Measurements from ENCODE around the gene NAT8L. TPM values are rescaled to one million over a fixed set of nuclear protein-coding genes. Genes with fewer than 3 reads are reported as not detected.
"Not testable (repeated sequence)": the region's sequence is repeated elsewhere in the genome, so short reads cannot be mapped to it uniquely, and the experiment has no call there.

The NAT8L gene
- polyA plus RNA-seq, 3 donors: 0.01 TPM; not detected in 2

GRCh38 chr4:2024683-2025082 is 34.4 kb upstream of the NAT8L start:
- H3K27me3 Mint-ChIP-seq (ENCODE audit: low read depth in 3 of 3): peaks cover 50 to 72% (median 64%) of the 10 kb centered on the region in 3 donors

GRCh38 chr4:2025817-2026216 is 33.3 kb upstream of the NAT8L start:
- H3K9me3 ChIP-seq (replicated peaks in 1 of 2; ENCODE audit: control insufficient read depth in 1 of 2, insufficient read depth in 1 of 2, low read length in 2 of 2): peaks cover 0 to 7% of the 10 kb centered on the region in 2 donors
- no peak overlapping the region for H3K4me3 ChIP-seq (replicated peaks in 1 of 3; ENCODE audit: low read depth in 2 of 3, low read length in 3 of 3)
- H3K27ac ChIP-seq (ENCODE audit: low read depth in 1 of 2, low read length in 2 of 2): no peak overlapping the region
- H3K27ac Mint-ChIP-seq: no peak overlapping the region
- peaks cover 7 to 26% (median 16%) of the 10 kb centered on the region in 7 donors for H3K9me3 Mint-ChIP-seq
- H3K4me2 ChIP-seq (replicated peaks; ENCODE audit: extremely low read depth, low read length, poor library complexity, severe bottlenecking): no peak overlapping the region
- no peaks in the 10 kb centered on the region for H3K36me3 Mint-ChIP-seq
- H3K79me2 ChIP-seq (ENCODE audit: insufficient read depth, low read length): no peaks in the 10 kb centered on the region
- intact Hi-C loops (cut with micrococcal nuclease): no loop called here
- no peaks in the 10 kb centered on the region for H3K36me3 ChIP-seq (replicated peaks in 1 of 2; ENCODE audit: control insufficient read depth in 1 of 2, insufficient read depth in 2 of 2, low read length in 2 of 2)
- no peak overlapping the region for H3K4me3 Mint-ChIP-seq
- TF ChIP-seq CTCF (IDR thresholded peaks at IDR 0.05): no peak
- H3K27me3 Mint-ChIP-seq (ENCODE audit: low read depth in 3 of 3): peaks cover 52 to 71% (median 60%) of the 10 kb centered on the region in 3 donors
- H3K4me1 ChIP-seq (ENCODE audit: control insufficient read depth in 1 of 2, insufficient read depth in 2 of 2, low read length in 2 of 2): no peaks in the 10 kb centered on the region
- no peak overlapping the region for H2AFZ ChIP-seq (ENCODE audit: insufficient read depth, low read depth, low read length, poor library complexity, severe bottlenecking)
- no peaks in the 10 kb centered on the region for H4K20me1 ChIP-seq (ENCODE audit: insufficient read depth, low read length)
- peaks cover 23 to 40% of the 10 kb centered on the region in 2 donors for H3K27me3 ChIP-seq (ENCODE audit: control insufficient read depth in 2 of 2, insufficient read depth in 2 of 2, low read length in 2 of 2)
- no peak for DNase-seq
- no peak overlapping the region for H3K9ac ChIP-seq (ENCODE audit: insufficient read depth, low read length, poor library complexity, severe bottlenecking)
- H3K4me1 Mint-ChIP-seq: no peaks in the 10 kb centered on the region

More at GRCh38 chr4:2024683-2025082, 34.4 kb upstream of the NAT8L start:
- DNase-seq: no peak
- no peaks in the 10 kb centered on the region for H3K4me1 ChIP-seq (ENCODE audit: control insufficient read depth in 1 of 2, insufficient read depth in 2 of 2, low read length in 2 of 2)
- TF ChIP-seq CTCF (IDR thresholded peaks at IDR 0.05): no peak
- no peaks in the 10 kb centered on the region for H3K36me3 ChIP-seq (replicated peaks in 1 of 2; ENCODE audit: control insufficient read depth in 1 of 2, insufficient read depth in 2 of 2, low read length in 2 of 2)
- no peak overlapping the region for H3K4me3 Mint-ChIP-seq
- no peak overlapping the region for H3K9ac ChIP-seq (ENCODE audit: insufficient read depth, low read length, poor library complexity, severe bottlenecking)
- no peak overlapping the region for H3K27ac ChIP-seq (ENCODE audit: low read depth in 1 of 2, low read length in 2 of 2)
- no peak overlapping the region for H3K4me3 ChIP-seq (replicated peaks in 1 of 3; ENCODE audit: low read depth in 2 of 3, low read length in 3 of 3)
- H3K4me2 ChIP-seq (replicated peaks; ENCODE audit: extremely low read depth, low read length, poor library complexity, severe bottlenecking): no peak overlapping the region
- H3K9me3 Mint-ChIP-seq: peaks cover 7 to 26% (median 16%) of the 10 kb centered on the region in 7 donors
- H3K9me3 ChIP-seq (replicated peaks in 1 of 2; ENCODE audit: control insufficient read depth in 1 of 2, insufficient read depth in 1 of 2, low read length in 2 of 2): peaks cover 0 to 7% of the 10 kb centered on the region in 2 donors
- H3K27ac Mint-ChIP-seq: no peak overlapping the region
- H2AFZ ChIP-seq (ENCODE audit: insufficient read depth, low read depth, low read length, poor library complexity, severe bottlenecking): no peak overlapping the region
- H3K79me2 ChIP-seq (ENCODE audit: insufficient read depth, low read length): no peaks in the 10 kb centered on the region
- H3K27me3 ChIP-seq (ENCODE audit: control insufficient read depth in 2 of 2, insufficient read depth in 2 of 2, low read length in 2 of 2): peaks cover 20 to 37% of the 10 kb centered on the region in 2 donors
- H4K20me1 ChIP-seq (ENCODE audit: insufficient read depth, low read length): no peaks in the 10 kb centered on the region
- no peaks in the 10 kb centered on the region for H3K36me3 Mint-ChIP-seq
- intact Hi-C loops (cut with micrococcal nuclease): no loop called here
- no peaks in the 10 kb centered on the region for H3K4me1 Mint-ChIP-seq

- H3K27ac ChIP-seq (ENCODE audit: low read depth in 1 of 2, low read length in 2 of 2); H3K36me3 ChIP-seq (replicated peaks in 1 of 2; ENCODE audit: control insufficient read depth in 1 of 2, insufficient read depth in 2 of 2, low read length in 2 of 2); H3K9ac ChIP-seq (ENCODE audit: insufficient read depth, low read length, poor library complexity, severe bottlenecking); H3K4me3 ChIP-seq (replicated peaks in 1 of 3; ENCODE audit: low read depth in 2 of 3, low read length in 3 of 3); H4K20me1 ChIP-seq (ENCODE audit: insufficient read depth, low read length); H2AFZ ChIP-seq (ENCODE audit: insufficient read depth, low read depth, low read length, poor library complexity, severe bottlenecking); intact Hi-C loops (cut with micrococcal nuclease); H3K4me1 ChIP-seq (ENCODE audit: control insufficient read depth in 1 of 2, insufficient read depth in 2 of 2, low read length in 2 of 2); H3K4me2 ChIP-seq (replicated peaks; ENCODE audit: extremely low read depth, low read length, poor library complexity, severe bottlenecking); H3K36me3 Mint-ChIP-seq; H3K27ac Mint-ChIP-seq; H3K4me1 Mint-ChIP-seq; DNase-seq; H3K79me2 ChIP-seq (ENCODE audit: insufficient read depth, low read length); H3K9me3 ChIP-seq (replicated peaks in 1 of 2; ENCODE audit: control insufficient read depth in 1 of 2, insufficient read depth in 1 of 2, low read length in 2 of 2): not testable (repeated sequence)
- peak overlapping the region in 1 of 2 donors; percentile 16 for H3K4me3 Mint-ChIP-seq
- WGBS (ENCODE audit: insufficient coverage): 94% methylated on average over 2 of the region's 4 CpGs
- H3K27me3 Mint-ChIP-seq (ENCODE audit: low read depth in 3 of 3): peaks cover 43 to 67% (median 57%) of the 10 kb centered on the region in 3 donors
- H3K27me3 ChIP-seq (ENCODE audit: control insufficient read depth in 2 of 2, insufficient read depth in 2 of 2, low read length in 2 of 2): peaks cover 12 to 28% of the 10 kb centered on the region in 2 donors
- H3K9me3 Mint-ChIP-seq: peaks cover 7 to 28% (median 16%) of the 10 kb centered on the region in 7 donors
Observed at GRCh38 chr4:2027120-2027519, 32.0 kb upstream of the NAT8L start.
